Measurements from ENCODE around the gene QDPR.

- TF ChIP-seq ARNT (IDR thresholded peaks at IDR 0.05), result no peak
- no peak for TF ChIP-seq BHLHE40 (IDR thresholded peaks at IDR 0.05; ENCODE audit: borderline replicate concordance)
Observed at GRCh38 chr4:17556498-17556897, 44.6 kb upstream of the QDPR start.

All from HEK293T (cell line).